Osteoblast (primary cell): ENCODE results near the gene GABPB1. TPM values are rescaled to one million over a fixed set of nuclear protein-coding genes. Genes with fewer than 3 reads are reported as not detected.

ENCODE experiments used
- DNase-seq: peaks from one replicate; pipeline ENCODE4 v3.0.0; 2011; ENCODE audit warnings: low spot score, mixed read lengths; ENCODE audit not compliant: insufficient read length; ENCODE audit errors: missing footprints
- H2AFZ ChIP-seq: 2 replicates; pipeline ENCODE4 v1.6.0; 2011; ENCODE audit warnings: mild to moderate bottlenecking, low read length
- H3K27ac ChIP-seq: 2 replicates; pipeline ENCODE4 v1.5.1; 2011; ENCODE audit warnings: mild to moderate bottlenecking, low read depth, low read length, moderate library complexity
- H3K27me3 ChIP-seq: 2 replicates; pipeline ENCODE4 v1.6.0; 2012; ENCODE audit warnings: mild to moderate bottlenecking, control low read depth, inconsistent platforms, low read length, moderate library complexity; ENCODE audit not compliant: insufficient read depth
- H3K36me3 ChIP-seq: 2 replicates; pipeline ENCODE4 v1.5.1; 2011; ENCODE audit warnings: mild to moderate bottlenecking, low read length, control low read depth, moderate library complexity; ENCODE audit not compliant: insufficient read depth
- H3K4me1 ChIP-seq: 2 replicates; pipeline ENCODE4 v1.5.1; 2011; ENCODE audit warnings: mild to moderate bottlenecking, low read length, control low read depth, moderate library complexity; ENCODE audit not compliant: insufficient read depth
- H3K4me2 ChIP-seq: 2 replicates; pipeline ENCODE4 v1.6.0; 2011; ENCODE audit warnings: mild to moderate bottlenecking, low read length; ENCODE audit not compliant: insufficient read depth
- H3K4me3 ChIP-seq: fragments of 200-600 bp; sonication (generic); 3 replicates; pipeline ENCODE4 v1.5.1; 2012; ENCODE audit warnings: mild to moderate bottlenecking, low read length, inconsistent platforms; ENCODE audit not compliant: insufficient read depth
- H3K79me2 ChIP-seq: 2 replicates; pipeline ENCODE4 v1.6.0; 2012; ENCODE audit warnings: mild to moderate bottlenecking, low read length, control low read depth, inconsistent platforms; ENCODE audit not compliant: insufficient read depth
- H3K9me3 ChIP-seq: 2 replicates; pipeline ENCODE4 v1.5.1; 2011; ENCODE audit warnings: low read depth, low read length, control low read depth
- H4K20me1 ChIP-seq: 2 replicates; pipeline ENCODE4 v1.6.0; 2012; ENCODE audit warnings: mild to moderate bottlenecking, low read length, control low read depth; ENCODE audit not compliant: insufficient read depth
- CTCF ChIP-seq: IDR thresholded peaks from 2 replicates; pipeline ENCODE4 v1.5.1; 2011; ENCODE audit warnings: mild to moderate bottlenecking, low read depth, low read length, moderate library complexity; ENCODE audit errors: extremely low read depth
- total RNA-seq: library from RNA; depleted of rRNA; stranded (reverse); fragments of >200 nt; gene quantifications from 2 replicates; pipeline ENCODE4 v1.2.3, GENCODE V29; 2012

Gene GABPB1
- total RNA-seq, 1 donor: 44.9 TPM

- DNase-seq: peak; percentile 27
- TF ChIP-seq CTCF: no peak
- H3K4me1 ChIP-seq: no peaks in the 10 kb centered on the region
- no peak overlapping the region for H3K4me2 ChIP-seq
- no peaks in the 10 kb centered on the region for H3K79me2 ChIP-seq
- no peaks in the 10 kb centered on the region for H3K36me3 ChIP-seq
- no peak overlapping the region for H2AFZ ChIP-seq
- H3K4me3 ChIP-seq: no peak overlapping the region
- H4K20me1 ChIP-seq: no peaks in the 10 kb centered on the region
- H3K9me3 ChIP-seq: no peaks in the 10 kb centered on the region
- H3K27me3 ChIP-seq: no peaks in the 10 kb centered on the region
- no peak overlapping the region for H3K27ac ChIP-seq
These were observed 77.6 kb downstream of the GABPB1 start for GRCh38 chr15:50277370-50277769.

- Histone ChIP-seq H3K36me3 (no peaks in the 10 kb centered on the region), H4K20me1 (no peaks in the 10 kb centered on the region), H3K4me2 (no peak overlapping the region), H3K27me3 (no peaks in the 10 kb centered on the region), H2AFZ (no peak overlapping the region), H3K9me3 (no peaks in the 10 kb centered on the region), H3K79me2 (no peaks in the 10 kb centered on the region), H3K27ac (no peak overlapping the region), H3K4me3 (no peak overlapping the region), H3K4me1 (no peaks in the 10 kb centered on the region)
- no peak for TF ChIP-seq CTCF
- no peak for DNase-seq
These were observed 79.1 kb downstream of the GABPB1 start for GRCh38 chr15:50275908-50276307.

GRCh38 chr15:50275091-50275490 is 79.9 kb downstream of the GABPB1 start:
- no peaks in the 10 kb centered on the region for H3K4me1 ChIP-seq
- H2AFZ ChIP-seq: no peak overlapping the region
- no peaks in the 10 kb centered on the region for H3K36me3 ChIP-seq
- H3K27ac ChIP-seq: no peak overlapping the region
- H3K4me2 ChIP-seq: no peak overlapping the region
- no peak for TF ChIP-seq CTCF
- H3K27me3 ChIP-seq: no peaks in the 10 kb centered on the region
- DNase-seq: no peak
- no peaks in the 10 kb centered on the region for H3K9me3 ChIP-seq
- H3K4me3 ChIP-seq: no peak overlapping the region
- no peaks in the 10 kb centered on the region for H3K79me2 ChIP-seq
- H4K20me1 ChIP-seq: no peaks in the 10 kb centered on the region

- no peaks in the 10 kb centered on the region for H3K36me3 ChIP-seq
- H4K20me1 ChIP-seq: no peaks in the 10 kb centered on the region
- H3K27ac ChIP-seq: no peak overlapping the region
- H3K79me2 ChIP-seq: no peaks in the 10 kb centered on the region
- TF ChIP-seq CTCF: no peak
- no peak overlapping the region for H3K4me3 ChIP-seq
- H3K27me3 ChIP-seq: peaks cover 33% of the 10 kb centered on the region
- H3K4me1 ChIP-seq: no peaks in the 10 kb centered on the region
- no peak for DNase-seq
- H3K4me2 ChIP-seq: no peak overlapping the region
- no peak overlapping the region for H2AFZ ChIP-seq
- H3K9me3 ChIP-seq: no peaks in the 10 kb centered on the region
These were observed 87.4 kb downstream of the GABPB1 start for GRCh38 chr15:50267577-50267976.
